COLO829 (cell line): ENCODE results near the gene ANK2.

Experiments used
- DNase-seq: peaks from one replicate; pipeline ENCODE4 v3.0.0; 2012; ENCODE audit warnings: low spot score

The ANK2 gene

GRCh38 chr4:113397114-113397701 lies 347.8 kb downstream of the ANK2 start:
- DNase-seq, result no peak

- no peak for DNase-seq
These were observed 349.1 kb downstream of the ANK2 start for GRCh38 chr4:113398441-113399143.

GRCh38 chr4:113404167-113404571 lies 354.7 kb downstream of the ANK2 start:
- DNase-seq, result no peak

DNA sequence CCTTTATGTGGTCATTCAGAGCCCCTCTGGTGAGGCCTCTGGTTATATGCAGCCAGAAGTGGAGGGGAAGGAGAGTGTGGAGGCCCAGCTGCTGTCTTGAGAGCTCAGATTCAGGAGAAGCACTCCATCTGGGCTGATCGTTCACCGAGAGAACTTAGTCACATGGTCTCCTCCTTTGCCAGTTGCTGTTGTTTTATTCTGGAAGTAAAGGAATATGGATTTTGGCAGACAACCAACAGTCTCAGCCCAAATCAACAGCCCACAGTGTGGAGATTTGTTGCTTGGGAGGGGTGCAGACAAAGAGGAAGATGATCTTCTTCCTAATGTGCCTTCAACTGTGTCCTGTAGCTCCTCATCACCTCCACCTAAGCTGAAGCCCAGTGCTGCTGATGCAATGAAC lies 355.4 kb downstream of the ANK2 start:
- DNase-seq, result no peak

DNA sequence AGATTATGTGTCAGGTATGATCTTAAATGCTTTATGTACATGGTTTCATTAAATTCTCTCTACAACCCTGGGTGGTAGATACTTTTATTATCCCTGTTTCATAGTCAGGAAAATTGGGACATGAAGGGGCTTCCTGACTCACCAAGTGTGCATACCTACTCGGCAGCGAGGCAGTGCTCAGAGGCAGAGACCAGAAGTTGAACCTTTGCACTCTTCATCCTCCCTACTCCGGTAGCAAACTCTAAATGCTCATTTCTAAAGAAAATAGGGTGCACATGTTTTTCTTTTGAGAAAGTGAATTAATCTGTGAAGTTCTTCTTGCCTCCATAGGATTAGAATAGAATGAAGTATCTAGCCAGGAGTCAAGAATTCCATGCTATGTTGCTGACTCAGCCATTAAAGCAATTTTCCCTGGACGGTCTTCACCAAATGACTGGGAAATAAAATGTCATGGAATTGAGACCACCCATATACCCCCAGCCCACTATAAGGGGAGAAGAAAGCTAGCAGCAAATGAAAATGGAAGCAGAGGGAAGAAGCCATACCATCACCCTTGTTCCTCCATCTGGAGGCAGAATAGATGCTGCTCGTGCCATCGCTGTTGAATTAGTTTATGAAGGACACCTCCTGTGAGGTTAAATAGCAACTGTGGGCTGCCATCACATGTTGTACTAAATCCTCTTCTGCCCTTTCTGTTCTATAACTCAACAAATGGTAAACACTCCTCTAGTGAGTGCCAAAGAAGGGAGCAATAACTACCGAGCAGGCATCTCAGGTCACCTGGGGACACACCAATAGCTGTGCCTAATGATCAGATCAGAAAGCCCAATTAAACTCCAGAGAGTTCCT lies 356.6 kb downstream of the ANK2 start:
- no peak for DNase-seq

GRCh38 chr4:113406723-113407016 lies 357.2 kb downstream of the ANK2 start:
- DNase-seq, result no peak

DNA sequence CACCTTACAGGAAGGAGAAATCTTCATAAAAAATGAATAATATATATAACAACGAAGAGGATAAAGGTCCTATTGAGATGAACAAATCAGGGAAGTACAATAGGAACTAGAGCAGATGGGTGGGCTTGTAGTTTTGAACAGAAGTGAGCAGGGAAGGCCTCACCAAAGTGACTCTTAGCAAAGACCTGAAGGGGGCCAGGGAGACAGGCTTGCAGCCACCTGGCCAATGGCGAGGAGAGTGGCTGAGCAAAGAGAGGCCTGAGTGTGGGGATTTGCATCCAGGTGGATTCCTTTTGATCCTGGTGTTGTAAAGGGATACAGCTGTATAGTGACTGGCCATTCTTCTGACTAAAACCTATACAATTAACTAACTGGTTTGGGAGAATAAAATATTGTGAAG lies 358.0 kb downstream of the ANK2 start:
- DNase-seq, result no peak

DNA sequence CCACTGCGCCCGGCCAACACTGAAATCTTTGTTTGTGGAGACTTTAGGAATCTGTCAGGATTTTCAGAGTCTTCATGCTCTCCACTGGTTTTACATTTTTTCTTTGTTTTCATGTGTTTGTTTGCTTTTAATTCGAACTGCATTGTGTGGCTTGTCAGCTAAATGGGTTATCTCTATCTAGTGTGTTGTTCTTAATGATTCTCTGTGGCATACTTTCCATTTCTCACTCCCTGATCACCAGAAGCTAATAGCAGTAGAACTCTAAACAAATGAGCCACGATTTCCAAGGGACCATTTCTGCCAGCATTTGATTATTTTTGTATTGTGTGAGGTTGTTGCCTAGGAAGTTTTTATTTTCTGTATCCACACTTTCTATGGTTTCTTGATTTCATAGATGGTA lies 359.7 kb downstream of the ANK2 start:
- no peak for DNase-seq

DNA sequence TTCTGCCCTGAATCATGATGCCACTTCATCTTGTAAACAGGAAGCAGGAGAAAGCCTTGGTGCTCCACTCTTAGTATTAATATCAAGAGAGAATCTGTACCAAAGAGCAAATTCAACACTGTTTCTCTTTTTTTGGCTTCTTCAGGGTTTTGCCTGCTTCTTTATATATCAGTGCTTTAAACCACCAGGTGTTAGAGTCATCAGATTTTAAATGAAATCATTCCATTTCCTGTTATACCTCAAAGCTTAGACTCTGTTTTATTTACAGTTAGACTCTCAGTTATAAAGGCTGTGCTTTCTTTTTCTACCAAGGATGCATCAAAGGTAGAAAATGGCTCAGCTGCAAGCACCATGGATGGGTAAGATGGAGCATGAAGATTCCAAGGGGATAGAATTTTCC lies 361.2 kb downstream of the ANK2 start:
- no peak for DNase-seq

DNA sequence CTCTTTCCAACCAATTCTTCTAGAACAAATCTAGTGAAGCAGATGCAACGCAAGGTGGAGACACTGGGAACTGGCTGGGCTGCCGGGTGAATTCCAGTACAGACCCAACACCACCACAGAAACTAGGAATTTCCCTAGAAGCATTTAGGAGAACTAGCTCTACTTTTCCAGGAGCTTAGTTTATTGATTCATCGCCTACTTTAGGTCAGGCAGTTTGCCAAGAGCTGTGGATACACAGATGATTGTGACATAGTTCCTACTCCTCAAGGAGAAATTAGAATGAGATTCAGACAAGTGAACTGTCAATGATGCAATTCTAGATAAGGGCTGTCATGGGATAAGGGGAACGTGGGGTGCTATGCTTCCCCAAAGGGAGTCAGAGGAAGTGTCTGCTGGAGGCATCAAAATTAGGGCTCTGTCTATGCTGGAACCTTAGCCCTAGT lies 362.1 kb downstream of the ANK2 start:
- DNase-seq, result no peak

GRCh38 chr4:113419631-113420030 lies 370.2 kb downstream of the ANK2 start:
- no peak for DNase-seq

- no peak for DNase-seq
These were observed 371.5 kb downstream of the ANK2 start for GRCh38 chr4:113420938-113421337.

GRCh38 chr4:113423631-113424030 lies 374.2 kb downstream of the ANK2 start:
- no peak for DNase-seq

DNA sequence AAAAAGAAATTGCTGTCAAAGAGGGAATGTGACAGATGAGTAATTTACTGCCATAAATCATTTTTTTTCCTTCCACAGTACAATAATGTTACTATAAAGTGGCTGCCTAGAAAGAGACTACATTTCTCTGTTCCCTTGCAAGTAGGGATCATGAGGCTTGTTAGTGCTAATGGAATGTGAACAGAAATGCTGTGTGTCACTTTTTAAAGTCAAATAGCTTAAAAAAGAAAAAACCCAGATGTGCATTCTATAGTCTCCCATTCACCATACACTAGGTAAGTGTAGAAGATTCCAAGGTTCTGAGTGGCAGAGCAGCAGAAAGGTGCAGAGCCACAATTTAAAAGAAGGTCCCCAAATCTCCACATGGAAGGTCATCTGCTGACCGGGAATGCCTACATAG lies 383.7 kb downstream of the ANK2 start:
- no peak for DNase-seq
